Myocyte (in vitro differentiated cells): ENCODE data around the gene SMIM13. TPM values are rescaled to one million over a fixed set of nuclear protein-coding genes. Genes with fewer than 3 reads are reported as not detected.

Experiments used
- DNase-seq: peaks from one replicate; pipeline ENCODE4 v3.0.0-alpha.2; 2012; ENCODE audit warnings: low read depth
- total RNA-seq: library from RNA; depleted of rRNA; stranded (reverse); fragments of >200 nt; gene quantifications from 2 replicates; pipeline ENCODE4 v1.2.3, GENCODE V29; 2014

SMIM13 gene
- total RNA-seq, 1 donor from 2014 or later: 20.0 TPM

DNA sequence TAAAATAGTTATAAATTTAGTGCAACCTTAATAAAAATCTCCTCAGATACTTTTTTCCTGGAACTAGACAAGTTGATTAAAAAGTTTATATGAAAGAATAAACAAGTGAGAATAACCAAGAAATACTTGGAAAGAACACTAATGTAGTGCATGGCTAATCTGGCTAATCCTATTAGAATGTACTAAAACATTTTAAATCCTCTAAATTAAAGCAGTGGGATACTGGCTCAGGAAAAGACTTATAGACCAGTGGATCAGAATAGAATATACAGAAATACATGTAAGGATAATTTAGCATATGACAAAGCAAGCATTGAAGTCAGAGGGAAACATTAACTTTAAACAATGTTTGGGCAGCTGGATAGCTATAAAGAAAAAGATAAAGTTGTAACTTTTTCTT lies 58.9 kb downstream of the SMIM13 start:
- no peak for DNase-seq

DNA sequence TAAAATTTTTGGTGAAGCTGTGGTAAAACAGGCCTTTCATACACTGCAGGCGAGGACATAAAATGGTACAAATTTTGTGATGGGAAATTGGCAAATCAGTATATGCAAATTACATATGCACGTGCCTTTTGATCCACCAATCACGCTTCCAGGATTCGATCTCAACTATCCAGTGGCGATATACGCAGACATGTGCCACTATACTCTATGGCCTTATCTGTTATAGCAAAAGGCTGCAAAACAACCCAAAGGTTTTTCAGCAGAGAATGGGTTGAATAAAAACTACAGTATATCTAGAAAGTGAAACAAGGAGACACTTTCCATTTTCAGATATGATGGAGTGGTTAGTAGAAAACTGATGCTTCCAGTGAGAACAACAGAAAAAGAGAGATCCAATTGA lies 59.8 kb downstream of the SMIM13 start:
- DNase-seq: no peak

DNA sequence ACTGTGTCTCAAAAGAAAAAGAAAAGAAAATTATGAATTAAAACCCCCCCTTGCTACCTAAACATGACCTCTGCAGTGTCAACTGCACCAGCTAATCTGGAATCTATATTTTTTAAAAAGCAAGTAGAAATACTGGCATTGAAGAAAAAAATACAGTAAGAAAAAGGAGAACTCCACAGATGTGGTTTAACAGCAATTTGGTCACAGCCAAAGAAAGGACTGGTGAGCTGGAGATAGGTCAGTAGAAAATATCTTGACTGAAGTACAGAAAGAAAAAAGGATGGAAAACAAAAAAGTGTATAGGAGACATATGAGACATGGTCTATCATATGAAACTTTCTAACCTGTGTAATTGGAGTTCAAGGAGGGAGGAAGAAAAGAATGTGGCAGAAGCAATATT lies 62.0 kb downstream of the SMIM13 start:
- DNase-seq: no peak

DNA sequence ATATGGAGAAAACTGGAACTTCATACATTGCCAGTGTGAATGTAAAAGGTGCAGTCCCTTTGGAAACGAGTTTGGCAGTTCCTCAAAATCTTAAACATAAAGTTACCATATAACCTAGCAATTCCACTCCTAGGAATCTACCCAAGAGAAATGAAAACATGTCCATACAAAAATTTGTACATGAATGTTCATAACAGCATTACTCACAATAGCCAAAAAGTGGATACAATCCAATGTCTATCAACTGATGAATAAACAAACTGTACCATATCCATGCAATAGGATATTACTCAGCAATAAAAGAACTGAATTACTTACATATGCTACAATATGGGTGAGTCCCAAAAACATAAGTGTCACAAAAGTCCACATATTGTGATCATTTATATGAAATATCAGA lies 66.6 kb downstream of the SMIM13 start:
- DNase-seq: no peak

DNA sequence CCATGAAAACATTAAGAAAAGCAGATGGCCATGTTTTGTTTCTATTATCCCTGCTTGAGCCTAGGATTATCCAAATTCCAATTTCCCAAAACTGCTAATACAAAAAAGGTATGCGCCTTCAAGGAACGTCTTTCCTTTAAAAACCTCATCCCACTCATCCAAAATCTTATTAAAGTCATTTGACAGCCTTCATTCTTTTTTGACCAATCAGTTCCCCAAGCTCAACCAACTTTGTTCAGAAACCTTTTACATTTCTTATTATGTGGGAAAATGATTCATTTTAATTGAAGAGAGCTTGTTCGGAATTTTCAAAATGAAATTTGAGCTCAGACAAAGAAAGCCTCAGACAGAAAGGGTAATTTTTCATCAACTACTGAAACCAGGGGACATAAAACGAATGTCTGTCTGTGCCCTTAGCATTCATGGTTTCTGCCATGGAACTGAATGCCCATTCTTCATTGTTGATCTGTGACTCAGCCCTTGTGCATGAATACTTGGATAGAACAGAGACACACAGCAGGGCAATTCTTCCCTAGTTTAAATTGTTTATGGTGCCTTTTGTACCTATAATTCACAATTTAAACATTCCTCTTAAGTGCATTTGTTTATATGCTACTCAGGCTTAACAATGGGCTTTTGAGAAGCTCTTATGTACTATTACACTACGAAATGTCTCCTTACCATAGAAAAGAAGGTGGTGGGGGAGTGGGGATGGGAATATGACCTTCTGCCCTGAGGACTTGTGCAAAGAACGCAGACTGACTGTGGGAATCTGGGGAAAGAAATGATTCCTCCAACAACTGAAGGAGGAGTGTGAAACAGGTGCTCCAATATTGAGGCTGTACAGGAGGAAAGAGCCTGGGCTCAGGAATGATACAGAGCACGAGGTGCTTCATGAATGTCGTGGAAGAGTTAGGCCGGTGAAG lies 67.7 kb downstream of the SMIM13 start:
- DNase-seq: peak; percentile 46

DNA sequence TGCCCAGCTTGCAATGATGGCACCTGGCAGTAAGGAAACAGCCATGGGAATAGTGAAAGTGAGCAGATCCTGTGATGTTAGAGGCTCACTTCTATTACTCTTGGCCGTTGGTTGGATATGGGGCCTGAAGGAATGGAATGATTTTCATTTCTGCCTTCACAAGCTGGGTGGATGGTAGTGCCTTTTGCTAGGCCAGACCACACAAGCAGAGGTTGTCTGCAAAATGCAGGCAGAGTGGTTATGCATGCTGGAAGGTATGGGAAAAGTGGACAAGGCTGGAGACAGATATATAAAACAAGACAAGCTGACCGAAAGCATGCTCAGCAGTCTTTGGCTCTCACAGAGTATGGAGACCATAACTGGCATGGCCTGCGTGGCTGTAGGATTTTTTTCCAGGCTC lies 68.6 kb downstream of the SMIM13 start:
- DNase-seq: no peak

DNA sequence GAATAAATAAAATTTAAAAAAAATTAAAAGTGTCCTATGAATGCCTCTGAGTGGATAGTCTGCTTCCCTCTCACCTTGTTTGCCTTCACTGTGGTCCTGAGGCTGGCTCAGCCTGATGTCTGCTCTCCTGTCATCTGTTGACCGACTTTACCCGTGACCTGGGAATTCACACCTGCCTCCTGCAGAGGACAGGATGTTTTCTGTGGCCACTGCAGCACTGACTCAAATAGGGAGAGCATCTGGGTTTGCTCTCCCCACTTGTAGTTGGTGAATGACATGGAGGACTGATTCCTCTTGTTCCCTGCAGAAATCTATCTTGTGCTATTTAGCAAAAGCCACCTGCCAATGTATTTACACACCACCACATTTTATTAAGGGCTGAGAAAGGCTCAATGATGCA lies 70.3 kb downstream of the SMIM13 start:
- no peak for DNase-seq

DNA sequence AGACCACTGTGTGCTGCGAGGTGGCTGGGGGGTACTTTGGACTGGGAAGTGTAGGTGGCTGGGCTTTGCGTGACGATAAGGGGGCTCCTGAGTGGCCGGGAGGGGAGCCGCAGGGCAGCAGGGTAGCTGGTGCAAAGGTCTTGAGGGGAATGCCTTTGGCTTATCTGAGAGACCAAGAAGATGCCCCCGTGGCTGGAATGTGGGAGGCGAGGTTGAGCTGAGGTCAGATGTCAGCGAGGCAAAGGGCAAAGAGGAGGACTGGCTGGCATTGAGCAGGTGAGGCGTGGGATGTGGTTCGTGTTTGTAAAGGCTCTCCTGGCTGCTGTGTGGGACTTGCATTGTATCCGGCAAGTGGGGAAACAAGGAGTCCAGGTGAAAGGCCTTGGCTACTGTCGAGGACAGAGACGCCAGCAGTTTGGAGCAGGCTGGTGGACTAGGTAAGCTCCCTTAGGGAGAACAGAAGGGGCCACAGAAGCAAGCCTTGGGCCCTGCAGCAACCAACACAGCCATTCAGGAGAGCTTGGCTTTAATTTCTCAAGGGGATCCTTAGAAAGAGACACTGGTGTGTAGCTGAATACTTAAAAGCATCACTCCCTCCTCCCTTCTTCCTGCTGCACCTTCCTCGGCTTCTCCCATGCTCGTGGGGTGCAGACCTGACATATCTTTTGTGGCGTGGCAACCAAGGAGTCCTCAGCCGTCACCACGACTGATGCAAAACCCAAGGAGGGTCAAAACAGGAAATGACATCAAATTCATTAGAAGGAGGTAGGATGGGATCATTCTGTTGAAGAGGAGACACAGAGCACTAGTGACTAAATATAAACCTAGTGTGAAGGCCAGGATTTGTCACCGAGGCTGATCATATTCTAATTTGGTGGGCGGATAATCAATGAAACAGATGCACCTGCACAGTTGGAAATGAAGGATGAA lies 71.3 kb downstream of the SMIM13 start:
- no peak for DNase-seq

DNA sequence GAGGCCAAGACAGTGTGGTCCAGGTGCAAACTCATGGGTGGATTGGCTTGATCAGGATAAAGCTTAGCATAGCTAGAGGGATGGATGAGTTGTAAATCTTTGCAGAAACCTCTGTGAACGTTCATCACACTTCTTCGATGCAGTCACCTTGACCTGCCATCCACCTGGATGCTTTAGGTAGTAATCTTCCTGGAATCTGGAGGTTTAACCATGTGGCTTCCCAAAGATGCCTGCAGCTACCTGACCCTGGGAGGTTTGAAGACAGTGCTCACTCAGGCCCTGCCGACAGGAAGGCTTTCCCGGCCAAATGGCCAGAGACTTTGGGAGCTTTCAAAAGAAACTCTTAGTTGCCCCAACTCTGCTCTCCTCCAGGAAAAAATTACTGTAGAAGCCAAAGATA lies 73.3 kb downstream of the SMIM13 start:
- no peak for DNase-seq

DNA sequence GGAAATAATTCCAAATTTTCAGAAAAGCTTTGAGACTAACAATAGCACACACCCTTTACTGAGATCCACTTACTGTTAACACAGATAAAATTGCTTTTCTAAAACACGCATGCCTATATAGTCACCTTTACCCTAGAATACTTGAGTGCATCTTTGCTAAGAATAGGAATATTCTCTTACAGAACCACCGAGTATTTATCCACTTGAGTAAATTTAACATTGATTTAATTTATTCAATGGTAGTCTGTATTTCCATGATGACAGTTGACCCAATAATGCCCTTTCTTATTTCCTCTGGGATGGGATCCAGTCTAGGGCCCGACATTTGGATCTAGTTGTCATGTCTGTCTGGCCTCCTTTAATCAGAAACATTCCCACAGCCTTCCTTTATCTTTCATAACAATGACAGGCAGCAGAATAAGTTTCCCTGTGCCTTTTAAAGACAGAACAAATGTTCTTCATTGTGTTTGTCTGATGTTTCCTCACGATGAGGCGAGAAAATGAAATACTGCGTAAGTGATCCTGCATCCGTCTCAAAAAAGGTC lies 74.5 kb downstream of the SMIM13 start:
- no peak for DNase-seq

DNA sequence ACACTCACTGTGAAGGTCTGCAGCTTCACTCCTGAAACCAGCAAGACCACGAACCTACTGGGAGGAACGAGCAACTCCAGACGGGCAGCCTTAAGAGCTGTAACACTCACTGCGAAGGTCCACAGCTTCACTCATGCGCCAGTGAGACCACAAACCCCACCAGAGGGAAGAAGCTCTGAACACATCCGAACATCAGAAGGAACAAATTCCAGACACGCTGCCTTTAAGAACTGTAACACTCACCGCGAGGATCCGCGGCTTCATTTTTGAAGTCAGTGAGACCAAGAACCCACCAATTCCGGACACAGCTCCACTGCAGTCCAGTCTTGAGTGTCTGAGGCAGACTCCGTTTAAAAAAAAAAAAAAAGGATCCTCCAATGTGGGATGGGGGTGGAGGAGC lies 78.3 kb downstream of the SMIM13 start:
- DNase-seq: no peak

DNA sequence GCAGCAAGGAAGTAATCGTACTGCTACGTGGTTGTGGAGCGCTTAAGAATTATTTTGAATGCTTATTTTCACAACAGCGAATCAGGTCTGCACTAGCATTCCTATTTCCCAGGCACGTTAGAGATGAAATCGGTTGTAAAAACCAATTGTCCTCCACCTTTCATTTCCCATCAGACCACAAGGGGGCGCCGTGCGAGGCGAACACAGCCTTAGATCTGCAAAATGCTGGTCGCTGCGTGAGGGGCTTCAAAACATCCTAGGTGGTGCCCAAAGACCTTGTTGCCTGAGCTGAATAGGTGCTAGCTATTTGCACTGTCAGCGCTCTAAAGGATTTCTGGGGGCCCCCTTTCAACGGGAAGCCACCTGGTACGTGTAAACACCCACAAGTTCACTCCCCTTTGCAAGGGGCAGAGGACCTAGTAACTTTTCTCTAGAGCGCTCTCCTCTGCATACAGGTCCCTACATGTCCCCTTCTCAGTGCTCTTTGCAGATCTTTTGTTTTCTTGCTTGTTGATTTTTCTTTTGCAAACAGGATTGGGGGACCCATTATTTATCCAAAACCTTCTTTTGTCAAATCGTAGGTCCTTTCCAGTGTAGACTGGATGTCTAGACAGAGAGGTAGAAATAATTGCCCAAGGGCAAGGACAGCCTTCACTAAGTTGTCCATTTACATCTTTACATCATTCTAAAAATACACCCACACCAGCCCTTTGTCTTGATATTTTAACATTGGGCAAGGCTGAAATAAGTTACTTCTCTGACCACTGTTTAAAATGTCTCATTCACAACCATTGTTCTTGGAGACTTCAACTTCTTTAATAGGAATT lies 79.1 kb downstream of the SMIM13 start:
- DNase-seq: peak; percentile 60

DNA sequence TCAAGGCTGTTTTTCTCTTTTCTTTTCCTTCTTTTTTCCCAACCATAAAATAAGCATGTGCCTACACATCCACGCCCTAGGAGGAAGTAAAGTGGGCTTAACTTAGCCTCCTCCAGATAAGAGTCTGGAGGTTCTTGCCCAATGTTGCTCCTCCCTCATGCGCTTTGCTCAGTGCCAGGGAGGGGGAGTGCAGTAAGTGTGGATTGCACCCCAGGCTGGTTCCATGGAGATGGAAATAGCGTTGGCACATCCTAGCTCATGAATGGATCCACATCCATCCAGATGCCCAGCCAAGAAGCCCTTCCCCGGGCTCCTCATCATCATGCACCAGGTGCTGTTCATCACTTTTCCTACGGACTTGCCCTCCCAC lies 80.6 kb downstream of the SMIM13 start:
- no peak for DNase-seq

DNA sequence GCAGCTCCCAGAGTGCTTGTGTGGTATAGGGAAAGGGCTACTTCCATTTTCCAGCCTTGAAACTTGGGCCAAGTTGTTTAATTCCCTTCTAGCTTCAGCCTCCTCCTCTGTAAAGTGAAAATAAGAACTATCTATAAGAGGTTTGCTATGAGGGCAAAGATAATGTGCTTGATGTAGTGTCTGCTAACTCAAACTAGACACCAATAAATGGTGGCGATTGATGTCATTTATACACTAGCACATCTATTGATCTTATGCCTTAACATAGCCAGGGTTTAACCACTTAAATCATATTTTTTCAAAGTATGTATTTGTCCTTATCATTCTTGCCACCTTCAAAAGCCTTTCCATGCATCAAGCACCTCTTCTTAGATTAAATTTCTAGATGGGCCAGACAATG lies 83.6 kb downstream of the SMIM13 start:
- DNase-seq: no peak

DNA sequence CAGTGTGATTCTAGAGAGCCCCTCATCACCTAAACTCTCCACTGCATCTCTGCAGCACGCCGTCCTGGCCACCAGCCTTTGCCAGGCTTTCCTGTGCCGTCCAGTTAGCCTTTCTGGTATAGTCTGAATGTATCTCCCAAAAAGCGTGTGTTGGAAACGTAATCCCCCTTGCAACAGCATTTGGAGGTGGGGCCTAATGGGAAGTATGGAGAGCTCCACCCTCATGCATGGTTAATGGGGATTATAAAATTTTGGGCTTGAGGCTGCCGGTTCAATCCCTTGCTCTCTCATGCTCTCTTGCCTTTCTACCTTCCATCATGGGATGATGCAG lies 85.4 kb downstream of the SMIM13 start:
- no peak for DNase-seq

DNA sequence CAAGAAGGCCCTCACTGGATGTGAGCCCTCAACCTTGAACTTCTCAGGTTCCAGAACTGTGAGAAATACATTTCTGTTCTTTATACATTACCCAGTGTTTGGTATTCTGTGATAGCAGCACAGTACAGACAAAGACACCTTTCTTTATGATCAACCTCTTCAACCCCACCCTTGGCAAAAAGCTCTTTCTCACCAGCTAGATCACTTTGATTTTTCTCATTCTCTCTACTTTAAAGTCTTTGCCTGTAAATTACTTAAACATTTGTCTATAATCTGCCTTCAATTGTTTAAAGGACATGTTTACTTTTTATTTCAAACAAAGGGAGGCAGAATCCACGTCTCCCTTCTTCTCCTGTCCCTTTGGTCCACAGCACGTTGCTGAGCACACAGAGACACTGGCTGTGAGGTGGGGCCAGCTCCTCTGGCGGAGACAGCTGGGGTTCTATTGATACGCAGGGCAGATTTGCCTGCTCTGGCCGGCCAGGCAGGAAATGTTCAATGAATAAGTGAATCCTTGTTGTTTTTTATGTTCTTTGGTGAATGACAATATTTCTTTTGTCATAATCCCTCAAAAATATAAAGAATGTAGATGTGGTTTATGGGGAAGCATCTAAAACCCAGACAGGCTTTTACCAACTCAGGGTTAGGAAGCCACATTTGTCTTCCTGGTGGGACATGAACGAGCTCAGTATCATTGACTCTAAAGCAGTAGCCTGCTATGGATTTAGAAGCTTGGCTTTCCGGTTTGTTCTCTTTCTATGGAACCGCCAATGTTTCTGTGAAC lies 86.0 kb downstream of the SMIM13 start:
- peak; percentile 26 for DNase-seq

DNA sequence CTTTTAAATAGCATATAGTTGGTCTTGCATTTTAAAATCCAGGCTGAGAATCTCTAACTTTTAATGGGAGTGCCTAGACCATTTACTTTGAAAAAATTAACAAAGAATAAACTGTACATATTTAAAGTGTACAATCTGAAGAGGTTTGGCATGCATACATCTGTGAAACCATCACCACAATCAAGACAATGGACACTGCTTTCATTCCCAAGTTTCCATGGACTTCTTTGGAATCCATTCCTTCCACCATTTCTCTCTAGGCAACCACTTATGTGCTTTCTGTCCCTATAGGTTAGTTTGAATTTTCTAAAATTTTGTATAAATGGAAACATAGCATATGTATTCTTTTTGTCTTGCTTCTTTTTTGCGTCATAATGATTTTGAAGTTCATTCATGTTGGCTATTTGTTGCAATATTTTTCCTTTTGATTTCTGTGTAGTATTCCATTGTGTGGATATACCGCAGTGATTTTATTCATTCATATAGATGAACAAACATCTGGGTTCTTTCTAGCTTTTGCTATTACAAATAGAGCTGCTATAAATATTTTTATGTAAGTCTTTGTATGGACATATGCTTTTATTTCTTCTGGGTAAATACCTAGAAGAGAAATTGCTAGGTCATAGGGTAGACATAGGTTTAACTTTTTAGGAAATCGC lies 88.0 kb downstream of the SMIM13 start:
- DNase-seq: no peak

DNA sequence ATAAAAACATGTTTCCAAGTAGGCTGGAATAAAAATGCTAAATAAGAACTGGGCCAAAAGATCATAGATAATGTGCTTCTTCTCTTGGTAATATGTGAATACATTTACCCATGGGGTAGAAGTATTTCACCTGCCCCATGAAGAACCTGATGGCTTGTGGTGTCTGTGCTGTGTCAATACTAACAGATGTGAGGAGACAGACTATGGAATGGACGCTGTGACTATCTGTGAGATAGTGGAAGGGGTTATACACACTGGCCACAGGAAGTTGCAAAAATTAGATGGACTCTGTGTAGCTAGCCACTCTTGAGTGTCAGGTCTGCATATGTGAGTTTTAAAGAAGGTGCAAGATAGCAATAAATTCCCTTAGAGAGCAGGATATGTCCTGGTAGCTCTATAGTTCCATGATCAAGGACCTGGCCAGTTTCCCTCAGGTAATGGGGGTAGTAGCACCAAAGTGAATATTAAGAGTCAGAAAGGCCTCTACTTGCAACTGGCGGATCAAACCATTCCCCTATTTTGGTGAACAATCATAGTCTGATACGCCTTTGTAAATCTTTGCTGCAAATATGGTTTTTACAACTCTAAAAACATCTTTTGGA lies 90.2 kb downstream of the SMIM13 start:
- no peak for DNase-seq

DNA sequence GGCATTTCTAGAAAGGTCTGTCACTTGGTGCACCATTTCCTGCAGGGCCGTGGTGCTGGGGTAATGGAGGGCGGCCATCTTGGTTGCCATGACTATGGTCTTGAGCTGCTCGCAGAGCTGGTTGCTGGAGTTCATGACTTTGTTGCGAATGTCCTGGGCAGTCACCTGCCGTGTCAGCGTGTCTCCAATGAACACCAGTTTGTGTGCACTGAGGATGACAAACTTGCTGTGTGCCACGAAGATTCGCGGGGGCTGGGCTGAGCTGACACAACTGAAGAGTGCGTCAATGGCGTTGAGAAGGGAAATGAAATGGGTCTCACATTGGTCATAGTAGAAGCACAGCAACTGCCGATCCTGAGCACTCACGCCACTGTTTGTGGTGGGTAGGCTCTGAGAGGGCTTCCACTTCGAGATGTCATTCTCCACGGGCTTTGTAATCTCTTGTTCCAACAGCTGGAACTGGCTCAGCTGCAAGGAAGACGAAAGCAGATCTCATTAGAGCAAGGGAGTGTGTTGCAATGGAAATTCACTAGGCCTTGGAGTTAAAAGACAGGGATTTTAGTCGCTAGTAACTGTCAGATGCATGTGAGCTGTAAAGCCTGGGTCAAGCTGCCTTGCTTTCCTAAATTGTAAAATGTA lies 91.7 kb downstream of the SMIM13 start:
- no peak for DNase-seq
